GM23338 (cell line): ENCODE measurements around the gene DGKH. TPM values are rescaled to one million over a fixed set of nuclear protein-coding genes. Genes with fewer than 3 reads are reported as not detected.

ENCODE experiments used
- ATAC-seq: fragments of 200-7000 bp; cut with Tn5 transposase; 3 replicates; pipeline ENCODE4 v1.9.1; 2020
- DNase-seq: peaks from one replicate; pipeline ENCODE4 v3.0.0-alpha.2; 2015; ENCODE audit warnings: low spot score
- H2AFZ ChIP-seq: fragments of 200-600 bp; sonication (generic); 2 replicates; pipeline ENCODE4 v1.8.0; 2016; ENCODE audit warnings: antibody characterized with exemption, mild to moderate bottlenecking, moderate library complexity
- H3F3A ChIP-seq: fragments of 200-600 bp; sonication (generic); replicated peaks from 2 replicates; pipeline ENCODE4 v1.8.0; 2017; ENCODE audit warnings: antibody characterized with exemption, mixed run types, low read depth
- H3K27ac ChIP-seq: fragments of 200-600 bp; sonication (generic); 2 replicates; pipeline ENCODE4 v1.6.1; 2016; ENCODE audit warnings: low read depth
- H3K27me3 ChIP-seq: fragments of 200-600 bp; sonication (generic); 2 replicates; pipeline ENCODE4 v1.8.0; 2016; ENCODE audit warnings: mild to moderate bottlenecking, mixed run types, moderate library complexity; ENCODE audit not compliant: insufficient read depth
- H3K36me3 ChIP-seq: fragments of 200-600 bp; sonication (generic); 2 replicates; pipeline ENCODE4 v1.8.0; 2016; ENCODE audit warnings: mild to moderate bottlenecking; ENCODE audit not compliant: insufficient read depth
- H3K4me1 ChIP-seq: fragments of 200-600 bp; sonication (generic); 2 replicates; pipeline ENCODE4 v1.8.0; 2016; ENCODE audit warnings: mild to moderate bottlenecking, moderate library complexity; ENCODE audit not compliant: insufficient read depth
- H3K4me2 ChIP-seq: fragments of 200-600 bp; sonication (generic); 2 replicates; pipeline ENCODE4 v1.7.1; 2017; ENCODE audit warnings: mixed run types
- H3K4me3 ChIP-seq: fragments of 200-600 bp; sonication (generic); 2 replicates; pipeline ENCODE4 v1.6.1; 2016; ENCODE audit warnings: mixed run types
- H3K79me2 ChIP-seq: fragments of 200-600 bp; sonication (generic); replicated peaks from 2 replicates; pipeline ENCODE4 v1.8.0; 2017; ENCODE audit warnings: mild to moderate bottlenecking; ENCODE audit not compliant: insufficient read depth
- H3K9me2 ChIP-seq: fragments of 200-600 bp; sonication (generic); 2 replicates; pipeline ENCODE4 v1.8.0; 2017; ENCODE audit not compliant: insufficient read depth
- H4K20me1 ChIP-seq: fragments of 200-600 bp; sonication (generic); replicated peaks from 2 replicates; pipeline ENCODE4 v1.8.0; 2017; ENCODE audit warnings: mild to moderate bottlenecking; ENCODE audit not compliant: insufficient read depth
- H3K27ac Mint-ChIP-seq: 2 replicates; pipeline ENCODE4 v1.8.0; 2020; ENCODE audit warnings: inconsistent platforms, mild to moderate bottlenecking, moderate library complexity, mixed read lengths
- H3K27me3 Mint-ChIP-seq: 3 replicates; pipeline ENCODE4 v1.8.0; 2022; ENCODE audit warnings: low read depth, mild to moderate bottlenecking, moderate library complexity, mixed read lengths, inconsistent platforms; ENCODE audit not compliant: insufficient read depth, poor library complexity
- H3K36me3 Mint-ChIP-seq: 3 replicates; pipeline ENCODE4 v1.8.0; 2021; ENCODE audit warnings: low read depth, mild to moderate bottlenecking, inconsistent platforms, moderate library complexity, mixed read lengths
- H3K4me1 Mint-ChIP-seq: 3 replicates; pipeline ENCODE4 v1.8.0; 2020; ENCODE audit warnings: mild to moderate bottlenecking, inconsistent platforms, mixed read lengths
- H3K4me3 Mint-ChIP-seq: 3 replicates; pipeline ENCODE4 v1.8.0; 2021; ENCODE audit warnings: moderate library complexity, mild to moderate bottlenecking, inconsistent platforms, mixed read lengths
- H3K9me3 Mint-ChIP-seq: 3 replicates; pipeline ENCODE4 v1.8.0; 2020; ENCODE audit warnings: moderate library complexity, mild to moderate bottlenecking, inconsistent platforms, mixed read lengths
- CREB1 ChIP-seq: fragments of 250-450 bp; sonication (Bioruptor Pico); IDR thresholded peaks from 2 replicates; pipeline ENCODE4 v1.5.0; 2020; ENCODE audit warnings: low read depth, mild to moderate bottlenecking, moderate library complexity
- ETS1 ChIP-seq: IDR thresholded peaks from 2 replicates; pipeline ENCODE4 v1.6.1; 2016; ENCODE audit warnings: antibody characterized with exemption
- EZH2 ChIP-seq: fragments of 200-600 bp; sonication (generic); IDR thresholded peaks from one replicate; pipeline ENCODE4 v1.8.0; 2017; ENCODE audit warnings: antibody characterized with exemption, mild to moderate bottlenecking, low read depth; ENCODE audit not compliant: unreplicated experiment
- EZH2phosphoT487 ChIP-seq: fragments of 200-600 bp; sonication (generic); IDR thresholded peaks from one replicate; pipeline ENCODE4 v1.8.1; 2018; ENCODE audit warnings: antibody characterized with exemption; ENCODE audit not compliant: unreplicated experiment
- JUNB ChIP-seq: IDR thresholded peaks from one replicate; pipeline ENCODE4 v1.6.1; 2016; ENCODE audit warnings: antibody characterized with exemption; ENCODE audit not compliant: unreplicated experiment
- REST ChIP-seq: IDR thresholded peaks from one replicate; pipeline ENCODE4 v1.6.1; 2018; ENCODE audit warnings: antibody characterized with exemption; ENCODE audit not compliant: unreplicated experiment
- STAT1 ChIP-seq: IDR thresholded peaks from one replicate; pipeline ENCODE4 v1.6.1; 2016; ENCODE audit warnings: antibody characterized with exemption; ENCODE audit not compliant: unreplicated experiment
- ZNF462 ChIP-seq: fragments of 250-450 bp; sonication (Bioruptor Pico); IDR thresholded peaks from 2 replicates; pipeline ENCODE4 v1.5.0; 2020; ENCODE audit warnings: mild to moderate bottlenecking, moderate library complexity
- polyA plus RNA-seq: library from polyadenylated mRNA; unstranded; fragments of >200 nt; fragmentation: Nextera tagmentation; extraction: Ambion mirVana; gene quantifications from 2 replicates; pipeline ENCODE4 v1.2.1, GENCODE V29; 2016
- total RNA-seq: library from RNA; depleted of rRNA; stranded (reverse); fragments of >200 nt; shearing (Covaris generic); gene quantifications from 2 replicates; pipeline ENCODE4 v1.2.3, GENCODE V29; 2014
- TF ChIP-seq, protein P1 (sequence below), 2 experiments: fragments of 200-600 bp in 1 of 2; sonication (generic) in 1 of 2; conservative IDR thresholded peaks; 2 replicates each; pipeline versions ENCODE4 v1.5.1 to v1.6.1; 2016 to 2017; ENCODE audit warnings: antibody characterized with exemption in 2 of 2, low read depth in 2 of 2, mild to moderate bottlenecking in 2 of 2, moderate library complexity in 1 of 2

The DGKH gene
- total and polyA plus RNA-seq, 2 experiments from 2014 or later, result 2.1 to 7.5 TPM

GRCh38 chr13:42137856-42138537 lies 89.5 kb downstream of the DGKH start:
- Histone ChIP-seq H2AFZ (no peak overlapping the region), H3K27ac (no peak overlapping the region), H4K20me1 (no peaks in the 10 kb centered on the region), H3K4me2 (no peak overlapping the region), H3K36me3 (no peaks in the 10 kb centered on the region), H3K4me3 (no peak overlapping the region), H3K27me3 (no peaks in the 10 kb centered on the region), H3K79me2 (no peaks in the 10 kb centered on the region), H3K4me1 (no peaks in the 10 kb centered on the region), H3F3A (no peaks in the 10 kb centered on the region), H3K9me2 (no peaks in the 10 kb centered on the region)
- H3K4me3 Mint-ChIP-seq, result no peak overlapping the region
- peaks cover 2% of the 10 kb centered on the region for H3K27me3 Mint-ChIP-seq
- no peak for ATAC-seq
- no peaks in the 10 kb centered on the region; the same call in 2 of the 3 replicates for H3K4me1 Mint-ChIP-seq
- TF ChIP-seq ZNF462 (CRISPR knock-in tag) (no peak), REST (no peak), STAT1 (no peak), EZH2phosphoT487 (no peak), JUNB (no peak), ETS1 (no peak), EZH2 (no peak), CREB1 (CRISPR knock-in tag) (no peak)
- TF ChIP-seq, protein P1, sequence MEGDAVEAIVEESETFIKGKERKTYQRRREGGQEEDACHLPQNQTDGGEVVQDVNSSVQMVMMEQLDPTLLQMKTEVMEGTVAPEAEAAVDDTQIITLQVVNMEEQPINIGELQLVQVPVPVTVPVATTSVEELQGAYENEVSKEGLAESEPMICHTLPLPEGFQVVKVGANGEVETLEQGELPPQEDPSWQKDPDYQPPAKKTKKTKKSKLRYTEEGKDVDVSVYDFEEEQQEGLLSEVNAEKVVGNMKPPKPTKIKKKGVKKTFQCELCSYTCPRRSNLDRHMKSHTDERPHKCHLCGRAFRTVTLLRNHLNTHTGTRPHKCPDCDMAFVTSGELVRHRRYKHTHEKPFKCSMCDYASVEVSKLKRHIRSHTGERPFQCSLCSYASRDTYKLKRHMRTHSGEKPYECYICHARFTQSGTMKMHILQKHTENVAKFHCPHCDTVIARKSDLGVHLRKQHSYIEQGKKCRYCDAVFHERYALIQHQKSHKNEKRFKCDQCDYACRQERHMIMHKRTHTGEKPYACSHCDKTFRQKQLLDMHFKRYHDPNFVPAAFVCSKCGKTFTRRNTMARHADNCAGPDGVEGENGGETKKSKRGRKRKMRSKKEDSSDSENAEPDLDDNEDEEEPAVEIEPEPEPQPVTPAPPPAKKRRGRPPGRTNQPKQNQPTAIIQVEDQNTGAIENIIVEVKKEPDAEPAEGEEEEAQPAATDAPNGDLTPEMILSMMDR (conservative IDR thresholded peaks at IDR 0.05; ENCODE audit: low read depth in 2 of 2), result no peak
- DNase-seq, result no peak
- no peak overlapping the region for H3K27ac Mint-ChIP-seq
- peaks cover 6% of the 10 kb centered on the region; the same call in 1 of the 3 replicates for H3K9me3 Mint-ChIP-seq
- peaks cover 7% of the 10 kb centered on the region for H3K36me3 Mint-ChIP-seq
